ENCODE measurements around the gene AP2A2.

- TF ChIP-seq CTCF (IDR thresholded peaks at IDR 0.05) (no peak), POLR2A (IDR thresholded peaks at IDR 0.05) (no peak)
These were observed 108.3 kb downstream of the AP2A2 start for GRCh38 chr11:1034001-1034400.

All from lower leg skin (tissue), 3 donors.